Occipital lobe (tissue), 2 donors: ENCODE measurements around the gene TMEM150A. TPM values are rescaled to one million over a fixed set of nuclear protein-coding genes. Genes with fewer than 3 reads are reported as not detected.
"Not testable (repeated sequence)": the region's sequence is repeated elsewhere in the genome, so short reads cannot be mapped to it uniquely, and the experiment has no call there.

ENCODE experiments used
- DNase-seq: peaks from one replicate; lab custom pipeline; 2025; lab: John Stamatoyannopoulos, UW
- total RNA-seq: library from RNA; depleted of rRNA; stranded (reverse); fragments of >200 nt; gene quantifications from one replicate; pipeline ENCODE4 v1.2.3, GENCODE V29; 2014

The TMEM150A gene
- total RNA-seq, 1 donor from 2014 or later = 4.8 TPM

GRCh38 chr2:85594715-85595300, 7.7 kb downstream of the TMEM150A start:
- DNase-seq = no peak

GRCh38 chr2:85593023-85593422, 9.5 kb downstream of the TMEM150A start:
- DNase-seq = no peak

- DNase-seq = not testable (repeated sequence)
These were observed 10.2 kb downstream of the TMEM150A start for GRCh38 chr2:85592299-85592698.

GRCh38 chr2:85591563-85591962, 10.9 kb downstream of the TMEM150A start:
- DNase-seq = no peak

GRCh38 chr2:85590950-85591349, 11.5 kb downstream of the TMEM150A start:
- DNase-seq = no peak

GRCh38 chr2:85589982-85590791, 12.3 kb downstream of the TMEM150A start:
- DNase-seq = no peak

GRCh38 chr2:85589181-85589580, 13.3 kb downstream of the TMEM150A start:
- no peak for DNase-seq

GRCh38 chr2:85588645-85589044, 13.9 kb downstream of the TMEM150A start:
- no peak for DNase-seq

GRCh38 chr2:85588236-85588635, 14.3 kb downstream of the TMEM150A start:
- DNase-seq = no peak

GRCh38 chr2:85585781-85586105, 16.8 kb downstream of the TMEM150A start:
- DNase-seq = no peak

- DNase-seq = no peak
These were observed 17.4 kb downstream of the TMEM150A start for GRCh38 chr2:85584857-85585780.

- DNase-seq = no peak
These were observed 18.1 kb downstream of the TMEM150A start, which contains the start of gene VAMP5 for GRCh38 chr2:85584354-85584856. Gene VAMP5, plus strand, starts transcription at chr2:85584431. Its CDS starts 60 bp downstream, at chr2:85584491.

- no peak for DNase-seq
These were observed 18.7 kb downstream of the TMEM150A start for GRCh38 chr2:85583667-85584353.

- no peak for DNase-seq
These were observed 20.0 kb downstream of the TMEM150A start for GRCh38 chr2:85582492-85582891.

GRCh38 chr2:85580206-85580605, 22.3 kb downstream of the TMEM150A start:
- DNase-seq = no peak

- DNase-seq = no peak
These were observed 23.1 kb downstream of the TMEM150A start for GRCh38 chr2:85579266-85579935.

GRCh38 chr2:85578243-85579180, 24.0 kb downstream of the TMEM150A start:
- DNase-seq = no peak

GRCh38 chr2:85577386-85578242, 24.9 kb downstream of the TMEM150A start, which contains the start of gene VAMP8:
Gene VAMP8, plus strand, starts transcription at chr2:85577586. Its CDS starts 61 bp downstream, at chr2:85577647.
- no peak for DNase-seq

GRCh38 chr2:85577063-85577385, 25.5 kb downstream of the TMEM150A start:
- no peak for DNase-seq
